Measurements from ENCODE around the gene CEND1. TPM values are rescaled to one million over a fixed set of nuclear protein-coding genes. Genes with fewer than 3 reads are reported as not detected.
A peak's percentile ranks its signal among the peaks of the same experiment; 100 is the strongest.

Gene CEND1
- total RNA-seq, 2 donors from 2014 or later: 0.18 to 1.6 TPM

GRCh38 chr11:827897-828192 is 38.0 kb upstream of the CEND1 start, which contains the start of gene CRACR2B:
Gene CRACR2B, plus strand, starts transcription at chr11:827919. Its CDS starts 689 bp downstream, at chr11:828608.
- TF ChIP-seq, protein P1, sequence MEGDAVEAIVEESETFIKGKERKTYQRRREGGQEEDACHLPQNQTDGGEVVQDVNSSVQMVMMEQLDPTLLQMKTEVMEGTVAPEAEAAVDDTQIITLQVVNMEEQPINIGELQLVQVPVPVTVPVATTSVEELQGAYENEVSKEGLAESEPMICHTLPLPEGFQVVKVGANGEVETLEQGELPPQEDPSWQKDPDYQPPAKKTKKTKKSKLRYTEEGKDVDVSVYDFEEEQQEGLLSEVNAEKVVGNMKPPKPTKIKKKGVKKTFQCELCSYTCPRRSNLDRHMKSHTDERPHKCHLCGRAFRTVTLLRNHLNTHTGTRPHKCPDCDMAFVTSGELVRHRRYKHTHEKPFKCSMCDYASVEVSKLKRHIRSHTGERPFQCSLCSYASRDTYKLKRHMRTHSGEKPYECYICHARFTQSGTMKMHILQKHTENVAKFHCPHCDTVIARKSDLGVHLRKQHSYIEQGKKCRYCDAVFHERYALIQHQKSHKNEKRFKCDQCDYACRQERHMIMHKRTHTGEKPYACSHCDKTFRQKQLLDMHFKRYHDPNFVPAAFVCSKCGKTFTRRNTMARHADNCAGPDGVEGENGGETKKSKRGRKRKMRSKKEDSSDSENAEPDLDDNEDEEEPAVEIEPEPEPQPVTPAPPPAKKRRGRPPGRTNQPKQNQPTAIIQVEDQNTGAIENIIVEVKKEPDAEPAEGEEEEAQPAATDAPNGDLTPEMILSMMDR (IDR thresholded peaks at IDR 0.05): no peak
- no peak for TF ChIP-seq POLR2A (IDR thresholded peaks at IDR 0.05)
- TF ChIP-seq POLR2AphosphoS5 (IDR thresholded peaks at IDR 0.05): no peak
- intact Hi-C loops (cut with DNase I): no loop called here
- peaks cover 38% of the 10 kb centered on the region for H3K4me1 ChIP-seq (replicated peaks)
- peak within 1 kb of the TSS; percentile 31 to 37 for H3K4me3 ChIP-seq
- WGBS: 56% methylated on average over 5 of the region's 5 CpGs
- peak within 1 kb of the TSS; percentile 46 to 62 for H3K27ac ChIP-seq
- H3K9me3 ChIP-seq: no peaks in the 10 kb centered on the region
- H3K27me3 ChIP-seq (replicated peaks; ENCODE audit: insufficient read depth): no peaks in the 10 kb centered on the region
- no peak for DNase-seq (ENCODE audit: low spot score)
- peaks cover 8 to 16% of the 10 kb centered on the region in 2 donors for H3K36me3 ChIP-seq

GRCh38 chr11:827146-827896 is 37.4 kb upstream of the CEND1 start:
- WGBS: 23% methylated on average over 24 of the region's 66 CpGs

GRCh38 chr11:826836-827145 is 36.9 kb upstream of the CEND1 start:
- peaks cover 33% of the 10 kb centered on the region for H3K4me1 ChIP-seq (replicated peaks)
- DNase-seq (ENCODE audit: low spot score): no peak
- intact Hi-C loops (cut with DNase I): no loop called here
- H3K27me3 ChIP-seq (replicated peaks; ENCODE audit: insufficient read depth): no peaks in the 10 kb centered on the region
- TF ChIP-seq POLR2A (IDR thresholded peaks at IDR 0.05): no peak
- H3K9me3 ChIP-seq: no peaks in the 10 kb centered on the region
- H3K36me3 ChIP-seq: peaks cover 8 to 16% of the 10 kb centered on the region in 2 donors
- peak overlapping the region; percentile 46 to 62 for H3K27ac ChIP-seq
- H3K4me3 ChIP-seq: peak overlapping the region; percentile 31 to 37
- WGBS: 6% methylated on average over 22 of the region's 22 CpGs

More at GRCh38 chr11:827146-827896, 37.4 kb upstream of the CEND1 start:
- Histone ChIP-seq H3K4me3 (peak overlapping the region; percentile 31 to 37), H3K27ac (peak overlapping the region; percentile 46 to 62), H3K4me1 (replicated peaks) (peaks cover 35% of the 10 kb centered on the region), H3K9me3 (no peaks in the 10 kb centered on the region), H3K36me3 (peaks cover 8 to 16% of the 10 kb centered on the region in 2 donors), H3K27me3 (replicated peaks; ENCODE audit: insufficient read depth) (no peaks in the 10 kb centered on the region)
- no peak for TF ChIP-seq POLR2AphosphoS5 (IDR thresholded peaks at IDR 0.05)
- no peak for TF ChIP-seq POLR2A (IDR thresholded peaks at IDR 0.05)
- TF ChIP-seq, protein P1 (IDR thresholded peaks at IDR 0.05): no peak
- intact Hi-C loops (cut with DNase I): no loop called here
- no peak for DNase-seq (ENCODE audit: low spot score)

- Histone ChIP-seq H3K4me1 (replicated peaks) (peaks cover 33% of the 10 kb centered on the region), H3K27ac (peak overlapping the region; percentile 53 to 62), H3K27me3 (replicated peaks; ENCODE audit: insufficient read depth) (no peaks in the 10 kb centered on the region), H3K9me3 (no peaks in the 10 kb centered on the region), H3K36me3 (peaks cover 8 to 16% of the 10 kb centered on the region in 2 donors), H3K4me3 (no peak overlapping the region)
- TF ChIP-seq POLR2AphosphoS5 (IDR thresholded peaks at IDR 0.05): no peak
- TF ChIP-seq, protein P1 (IDR thresholded peaks at IDR 0.05): no peak
- TF ChIP-seq POLR2A (IDR thresholded peaks at IDR 0.05): no peak
- DNase-seq (ENCODE audit: low spot score): no peak
- intact Hi-C loops (cut with DNase I): no loop called here
- 80% methylated on average over 8 of the region's 9 CpGs for WGBS
Measured at GRCh38 chr11:826227-826621, 36.3 kb upstream of the CEND1 start.

GRCh38 chr11:825366-826226 is 35.7 kb upstream of the CEND1 start:
- DNase-seq (ENCODE audit: low spot score): no peak
- no peak for TF ChIP-seq POLR2AphosphoS5 (IDR thresholded peaks at IDR 0.05)
- TF ChIP-seq POLR2A (IDR thresholded peaks at IDR 0.05): no peak
- TF ChIP-seq, protein P1 (IDR thresholded peaks at IDR 0.05): no peak
- H3K27me3 ChIP-seq (replicated peaks; ENCODE audit: insufficient read depth): no peaks in the 10 kb centered on the region
- 57% methylated on average over 12 of the region's 12 CpGs for WGBS
- H3K4me1 ChIP-seq (replicated peaks): peaks cover 39% of the 10 kb centered on the region
- H3K9me3 ChIP-seq: no peaks in the 10 kb centered on the region
- H3K36me3 ChIP-seq: peaks cover 8 to 16% of the 10 kb centered on the region in 2 donors
- intact Hi-C loops (cut with DNase I): no loop called here
- peak overlapping the region; percentile 53 to 62 for H3K27ac ChIP-seq
- no peak overlapping the region for H3K4me3 ChIP-seq

Data from prostate gland (tissue), 2 donors.